H9 (cell line): Measurements from ENCODE around the gene INPP5A. TPM values are rescaled to one million over a fixed set of nuclear protein-coding genes. Genes with fewer than 3 reads are reported as not detected.

Experiments
- DNase-seq: peaks from one replicate; pipeline ENCODE4 v3.0.0-alpha.2; 2017
- H2AFZ ChIP-seq: one replicate; pipeline ENCODE4 v1.6.1; 2013; ENCODE audit warnings: mild to moderate bottlenecking, low read length, control low read depth, moderate library complexity
- H2AK5ac ChIP-seq: 2 replicates; pipeline ENCODE4 v1.6.1; 2013; ENCODE audit warnings: low read length, control low read depth, mixed read lengths; ENCODE audit not compliant: insufficient read length
- H2BK120ac ChIP-seq: one replicate; pipeline ENCODE4 v1.6.1; 2013; ENCODE audit warnings: low read depth, mild to moderate bottlenecking, low read length, control low read depth, inconsistent platforms; ENCODE audit not compliant: poor library complexity, severe bottlenecking
- H2BK12ac ChIP-seq: 2 replicates; pipeline ENCODE4 v1.6.1; 2013; ENCODE audit warnings: low read length, control low read depth, mixed read lengths, low read depth; ENCODE audit not compliant: insufficient read length
- H2BK15ac ChIP-seq: 2 replicates; pipeline ENCODE4 v1.6.1; 2013; ENCODE audit warnings: low read depth, low read length, control low read depth
- H2BK20ac ChIP-seq: one replicate; pipeline ENCODE4 v1.6.1; 2013; ENCODE audit warnings: low read depth, mild to moderate bottlenecking, low read length, control low read depth, inconsistent platforms; ENCODE audit not compliant: poor library complexity, severe bottlenecking
- H2BK5ac ChIP-seq: 2 replicates; pipeline ENCODE4 v1.6.1; 2013; ENCODE audit warnings: low read length, control low read depth, mixed read lengths; ENCODE audit not compliant: insufficient read length
- H3K14ac ChIP-seq: 2 replicates; pipeline ENCODE4 v1.6.1; 2013; ENCODE audit warnings: low read length, control low read depth; ENCODE audit not compliant: insufficient read depth
- H3K18ac ChIP-seq: 2 replicates; pipeline ENCODE4 v1.6.1; 2013; ENCODE audit warnings: low read depth, mild to moderate bottlenecking, mixed read lengths, low read length, control low read depth; ENCODE audit not compliant: insufficient read length
- H3K23ac ChIP-seq: 2 replicates; pipeline ENCODE4 v1.6.1; 2013; ENCODE audit warnings: low read length, control low read depth, mixed read lengths, low read depth; ENCODE audit not compliant: insufficient read length
- H3K23me2 ChIP-seq: 2 replicates; pipeline ENCODE4 v1.6.1; 2013; ENCODE audit warnings: low read depth, mild to moderate bottlenecking, mixed read lengths, low read length, control low read depth; ENCODE audit not compliant: insufficient read length, poor library complexity, severe bottlenecking
- H3K27ac ChIP-seq: 2 replicates; pipeline ENCODE4 v1.5.1; 2013; ENCODE audit warnings: low read length, control low read depth, mixed read lengths, low read depth; ENCODE audit not compliant: insufficient read length
- H3K27me3 ChIP-seq: 2 replicates; pipeline ENCODE4 v1.6.1; 2013; ENCODE audit warnings: low read length, control low read depth, inconsistent platforms; ENCODE audit not compliant: insufficient read depth
- H3K4ac ChIP-seq: 2 replicates; pipeline ENCODE4 v1.6.1; 2013; ENCODE audit warnings: low read depth, mild to moderate bottlenecking, control low read depth, inconsistent platforms, low read length, moderate library complexity
- H3K4me1 ChIP-seq: 2 replicates; pipeline ENCODE4 v1.6.1; 2013; ENCODE audit warnings: low read length, control low read depth, inconsistent platforms; ENCODE audit not compliant: insufficient read depth
- H3K4me2 ChIP-seq: 2 replicates; pipeline ENCODE4 v1.6.1; 2013; ENCODE audit warnings: low read length, control low read depth, mixed read lengths; ENCODE audit not compliant: insufficient read length, insufficient read depth
- H3K56ac ChIP-seq: 2 replicates; pipeline ENCODE4 v1.6.1; 2013; ENCODE audit warnings: low read depth, mild to moderate bottlenecking, mixed read lengths, low read length, control low read depth; ENCODE audit not compliant: insufficient read length
- H3K79me1 ChIP-seq: 2 replicates; pipeline ENCODE4 v1.6.1; 2013; ENCODE audit warnings: low read depth, mild to moderate bottlenecking, moderate library complexity, low read length, control low read depth, inconsistent platforms; ENCODE audit not compliant: insufficient read depth, poor library complexity, severe bottlenecking
- H3K79me2 ChIP-seq: 2 replicates; pipeline ENCODE4 v1.6.1; 2013; ENCODE audit warnings: low read length, control low read depth, inconsistent platforms; ENCODE audit not compliant: insufficient read depth
- H3K9ac ChIP-seq: 2 replicates; pipeline ENCODE4 v1.6.1; 2013; ENCODE audit warnings: low read length, control low read depth, mixed read lengths; ENCODE audit not compliant: insufficient read length; ENCODE audit errors: extremely low read depth
- H3K9me3 ChIP-seq: one replicate; pipeline ENCODE4 v1.6.1; 2013; ENCODE audit warnings: low read depth, low read length, inconsistent platforms; ENCODE audit not compliant: control insufficient read depth
- H3T11ph ChIP-seq: one replicate; pipeline ENCODE4 v1.6.1; 2013; ENCODE audit warnings: mild to moderate bottlenecking, low read length, control low read depth, inconsistent platforms
- H4K20me1 ChIP-seq: one replicate; pipeline ENCODE4 v1.6.1; 2013; ENCODE audit not compliant: control insufficient read depth, insufficient read length, insufficient read depth
- H4K5ac ChIP-seq: 2 replicates; pipeline ENCODE4 v1.6.1; 2013; ENCODE audit warnings: low read depth, mild to moderate bottlenecking, mixed read lengths, low read length, control low read depth; ENCODE audit not compliant: insufficient read length
- H4K8ac ChIP-seq: replicated peaks from 2 replicates; pipeline ENCODE4 v1.6.1; 2013; ENCODE audit warnings: low read length, control low read depth, mixed read lengths, low read depth; ENCODE audit not compliant: insufficient read length
- H4K91ac ChIP-seq: 2 replicates; pipeline ENCODE4 v1.6.1; 2013; ENCODE audit warnings: low read depth, mild to moderate bottlenecking, moderate library complexity, mixed read lengths, low read length, control low read depth; ENCODE audit not compliant: insufficient read length
- H3K27ac Mint-ChIP-seq, 3 experiments: 2 replicates in 2 of 3; 3 replicates in 1 of 3; pipeline ENCODE4 v1.8.0; 2020 to 2021; ENCODE audit warnings: mixed read lengths in 3 of 3, mild to moderate bottlenecking in 1 of 3, moderate library complexity in 1 of 3
- H3K27me3 Mint-ChIP-seq: 2 replicates; pipeline ENCODE4 v1.8.0; 2021; ENCODE audit warnings: low read depth, mild to moderate bottlenecking, moderate library complexity, mixed read lengths
- H3K36me3 Mint-ChIP-seq, 3 experiments: 2 replicates in 2 of 3; 3 replicates in 1 of 3; pipeline ENCODE4 v1.8.0; 2020 to 2021; ENCODE audit warnings: low read depth in 3 of 3, mixed read lengths in 3 of 3; ENCODE audit not compliant: insufficient read depth in 1 of 3
- H3K4me1 Mint-ChIP-seq, 2 experiments: 2 replicates each; pipeline ENCODE4 v1.8.0; 2020; ENCODE audit warnings: mixed read lengths in 2 of 2
- H3K4me3 Mint-ChIP-seq, 2 experiments: 2 replicates in 1 of 2; 3 replicates in 1 of 2; pipeline ENCODE4 v1.8.0; 2020 to 2021; ENCODE audit warnings: mild to moderate bottlenecking in 2 of 2, mixed read lengths in 2 of 2, moderate library complexity in 1 of 2
- H3K9me3 Mint-ChIP-seq, 2 experiments: 2 replicates in 1 of 2; 3 replicates in 1 of 2; pipeline ENCODE4 v1.8.0; 2020; ENCODE audit warnings: mild to moderate bottlenecking in 2 of 2, mixed read lengths in 2 of 2, moderate library complexity in 1 of 2
- WGBS: extraction: QIAGEN DNeasy Blood & Tissue Kit; methylation state at CpG from one replicate; pipeline ENCODE4 v1.1.7; 2013; ENCODE audit warnings: missing lambda C conversion rate, low lambda C conversion rate, mixed read lengths; ENCODE audit not compliant: insufficient read length; ENCODE audit errors: extremely low coverage; 5-methylcytosine and 5-hydroxymethylcytosine counted together
- total RNA-seq: library from RNA; stranded (reverse); gene quantifications from 2 replicates; pipeline ENCODE4 v1.2.1, GENCODE V29; 2021
- TF ChIP-seq, protein P1 (sequence below): fragments of 200-600 bp; sonication (generic); conservative IDR thresholded peaks from 3 replicates; pipeline ENCODE4 v1.8.0; 2021; ENCODE audit warnings: antibody characterized with exemption, mild to moderate bottlenecking

INPP5A gene
- total RNA-seq, 1 experiment from 2014 or later: 17.7 TPM

- H3K9me3 Mint-ChIP-seq: peaks cover 10 to 21% of the 10 kb centered on the region in 2 experiments; a peak in 4 of 5 replicates
- H2AFZ ChIP-seq: no peak overlapping the region
- no peak overlapping the region for H3K27ac ChIP-seq
- H2AK5ac ChIP-seq: no peak overlapping the region
- H3K79me2 ChIP-seq: no peaks in the 10 kb centered on the region
- TF ChIP-seq, protein P1, sequence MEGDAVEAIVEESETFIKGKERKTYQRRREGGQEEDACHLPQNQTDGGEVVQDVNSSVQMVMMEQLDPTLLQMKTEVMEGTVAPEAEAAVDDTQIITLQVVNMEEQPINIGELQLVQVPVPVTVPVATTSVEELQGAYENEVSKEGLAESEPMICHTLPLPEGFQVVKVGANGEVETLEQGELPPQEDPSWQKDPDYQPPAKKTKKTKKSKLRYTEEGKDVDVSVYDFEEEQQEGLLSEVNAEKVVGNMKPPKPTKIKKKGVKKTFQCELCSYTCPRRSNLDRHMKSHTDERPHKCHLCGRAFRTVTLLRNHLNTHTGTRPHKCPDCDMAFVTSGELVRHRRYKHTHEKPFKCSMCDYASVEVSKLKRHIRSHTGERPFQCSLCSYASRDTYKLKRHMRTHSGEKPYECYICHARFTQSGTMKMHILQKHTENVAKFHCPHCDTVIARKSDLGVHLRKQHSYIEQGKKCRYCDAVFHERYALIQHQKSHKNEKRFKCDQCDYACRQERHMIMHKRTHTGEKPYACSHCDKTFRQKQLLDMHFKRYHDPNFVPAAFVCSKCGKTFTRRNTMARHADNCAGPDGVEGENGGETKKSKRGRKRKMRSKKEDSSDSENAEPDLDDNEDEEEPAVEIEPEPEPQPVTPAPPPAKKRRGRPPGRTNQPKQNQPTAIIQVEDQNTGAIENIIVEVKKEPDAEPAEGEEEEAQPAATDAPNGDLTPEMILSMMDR: no peak
- no peak overlapping the region for H2BK12ac ChIP-seq
- no peak overlapping the region for H4K8ac ChIP-seq
- H3K9ac ChIP-seq: no peak overlapping the region
- H3K4ac ChIP-seq: no peak overlapping the region
- peak overlapping the region in 1 of 3 experiments; percentile 90; a peak in 1 of 7 replicates for H3K27ac Mint-ChIP-seq
- H3T11ph ChIP-seq: no peak overlapping the region
- no peaks in the 10 kb centered on the region for H3K79me1 ChIP-seq
- H3K56ac ChIP-seq: no peak overlapping the region
- no peaks in the 10 kb centered on the region for H3K27me3 ChIP-seq
- H3K4me3 Mint-ChIP-seq: no peak overlapping the region
- no peaks in the 10 kb centered on the region for H3K4me1 ChIP-seq
- H3K9me3 ChIP-seq: no peaks in the 10 kb centered on the region
- H3K27me3 Mint-ChIP-seq: peaks cover 2% of the 10 kb centered on the region; the same call in 1 of the 2 replicates
- no peaks in the 10 kb centered on the region for H4K20me1 ChIP-seq
- H3K4me1 Mint-ChIP-seq: peaks cover 0 to 3% of the 10 kb centered on the region in 2 experiments; a peak in 1 of 4 replicates
- H4K91ac ChIP-seq: no peak overlapping the region
- no peak overlapping the region for H3K18ac ChIP-seq
- no peak overlapping the region for H2BK15ac ChIP-seq
- peak overlapping the region; percentile 32; the same call in 1 of the 2 replicates for H3K14ac ChIP-seq
- no peak overlapping the region for H2BK5ac ChIP-seq
- H3K36me3 Mint-ChIP-seq: peaks cover 0 to 8% (median 2%) of the 10 kb centered on the region in 3 experiments; a peak in 2 of 7 replicates
- no peak overlapping the region for H3K4me2 ChIP-seq
- H3K23ac ChIP-seq: no peak overlapping the region
- H2BK20ac ChIP-seq: no peak overlapping the region
- WGBS: no CpG with 5 or more reads among the region's 28 CpGs
- no peak overlapping the region for H4K5ac ChIP-seq
- H2BK120ac ChIP-seq: no peak overlapping the region
- peak; percentile 22 for DNase-seq
- H3K23me2 ChIP-seq: no peaks in the 10 kb centered on the region
Observed at GRCh38 chr10:132698761-132699391, 161.3 kb downstream of the INPP5A start.
